T-helper 2 cell treated with Interferon-gamma antibody and Interleukin-4, amounts not matched to agents 5 μg/mL and 100 μg/mL, for 36 hours (primary cell): ENCODE measurements around the gene STK24.

ENCODE experiments used
- DNase-seq: peaks from one replicate; pipeline ENCODE4 v3.0.0; 2021; ENCODE audit warnings: low spot score
- H3K27ac Mint-ChIP-seq: one replicate; pipeline ENCODE4 v1.8.0; 2021; ENCODE audit warnings: mild to moderate bottlenecking, mixed read lengths
- H3K27me3 Mint-ChIP-seq: one replicate; pipeline ENCODE4 v1.8.0; 2021; ENCODE audit warnings: low read depth, mixed read lengths
- H3K36me3 Mint-ChIP-seq: one replicate; pipeline ENCODE4 v1.8.0; 2021; ENCODE audit warnings: low read depth, mixed read lengths
- H3K4me1 Mint-ChIP-seq: one replicate; pipeline ENCODE4 v1.8.0; 2021; ENCODE audit warnings: low read depth, mixed read lengths
- H3K4me3 Mint-ChIP-seq: one replicate; pipeline ENCODE4 v1.8.0; 2022; ENCODE audit warnings: mild to moderate bottlenecking, moderate library complexity, mixed read lengths
- H3K9me3 Mint-ChIP-seq: one replicate; pipeline ENCODE4 v1.8.0; 2021; ENCODE audit warnings: mixed read lengths

STK24 gene

GRCh38 chr13:98500963-98501421, 75.9 kb downstream of the STK24 start:
- Mint-ChIP-seq H3K36me3 (peaks cover 32% of the 10 kb centered on the region), H3K4me3 (no peak overlapping the region), H3K9me3 (no peaks in the 10 kb centered on the region), H3K27ac (no peak overlapping the region), H3K27me3 (no peaks in the 10 kb centered on the region), H3K4me1 (peaks cover 35% of the 10 kb centered on the region)
- DNase-seq, result no peak

GRCh38 chr13:98496966-98497365, 79.9 kb downstream of the STK24 start:
- Mint-ChIP-seq H3K4me1 (peaks cover 11% of the 10 kb centered on the region), H3K27ac (no peak overlapping the region), H3K36me3 (peaks cover 10% of the 10 kb centered on the region), H3K27me3 (no peaks in the 10 kb centered on the region), H3K4me3 (no peak overlapping the region), H3K9me3 (no peaks in the 10 kb centered on the region)
- no peak for DNase-seq

- no peak overlapping the region for H3K4me3 Mint-ChIP-seq
- H3K4me1 Mint-ChIP-seq, result peaks cover 11% of the 10 kb centered on the region
- H3K27me3 Mint-ChIP-seq, result no peaks in the 10 kb centered on the region
- no peak for DNase-seq
- no peaks in the 10 kb centered on the region for H3K9me3 Mint-ChIP-seq
- no peak overlapping the region for H3K27ac Mint-ChIP-seq
- peaks cover 10% of the 10 kb centered on the region for H3K36me3 Mint-ChIP-seq
These were observed 80.5 kb downstream of the STK24 start for GRCh38 chr13:98496479-98496791.

- Mint-ChIP-seq H3K27ac (no peak overlapping the region), H3K27me3 (no peaks in the 10 kb centered on the region), H3K9me3 (no peaks in the 10 kb centered on the region), H3K4me1 (peaks cover 14% of the 10 kb centered on the region), H3K4me3 (no peak overlapping the region), H3K36me3 (peaks cover 10% of the 10 kb centered on the region)
- DNase-seq, result no peak
These were observed 81.1 kb downstream of the STK24 start for GRCh38 chr13:98495627-98496478.

- Mint-ChIP-seq H3K36me3 (peaks cover 11% of the 10 kb centered on the region), H3K4me3 (no peak overlapping the region), H3K27me3 (no peaks in the 10 kb centered on the region), H3K9me3 (no peaks in the 10 kb centered on the region), H3K4me1 (peaks cover 20% of the 10 kb centered on the region), H3K27ac (no peak overlapping the region)
- no peak for DNase-seq
These were observed 82.1 kb downstream of the STK24 start for GRCh38 chr13:98494769-98495168.

GRCh38 chr13:98493042-98493712, 83.7 kb downstream of the STK24 start:
- DNase-seq, result no peak
- Mint-ChIP-seq H3K4me3 (no peak overlapping the region), H3K4me1 (peaks cover 25% of the 10 kb centered on the region), H3K27ac (no peak overlapping the region), H3K9me3 (no peaks in the 10 kb centered on the region), H3K27me3 (no peaks in the 10 kb centered on the region), H3K36me3 (peaks cover 6% of the 10 kb centered on the region)

GRCh38 chr13:98492335-98493041, 84.4 kb downstream of the STK24 start:
- no peak for DNase-seq
- Mint-ChIP-seq H3K27ac (no peak overlapping the region), H3K4me1 (peaks cover 27% of the 10 kb centered on the region), H3K27me3 (no peaks in the 10 kb centered on the region), H3K9me3 (no peaks in the 10 kb centered on the region), H3K4me3 (no peak overlapping the region), H3K36me3 (peaks cover 4% of the 10 kb centered on the region)

- Mint-ChIP-seq H3K4me1 (peaks cover 35% of the 10 kb centered on the region), H3K9me3 (no peaks in the 10 kb centered on the region), H3K27me3 (no peaks in the 10 kb centered on the region), H3K27ac (no peak overlapping the region), H3K4me3 (no peak overlapping the region), H3K36me3 (peaks cover 5% of the 10 kb centered on the region)
- DNase-seq, result no peak
These were observed 86.0 kb downstream of the STK24 start for GRCh38 chr13:98490866-98491265.

- Mint-ChIP-seq H3K9me3 (no peaks in the 10 kb centered on the region), H3K27ac (no peak overlapping the region), H3K4me3 (no peak overlapping the region), H3K4me1 (peaks cover 41% of the 10 kb centered on the region), H3K36me3 (peaks cover 5% of the 10 kb centered on the region), H3K27me3 (no peaks in the 10 kb centered on the region)
- DNase-seq, result no peak
These were observed 86.6 kb downstream of the STK24 start for GRCh38 chr13:98490195-98490836.

GRCh38 chr13:98489446-98490194, 87.3 kb downstream of the STK24 start:
- peaks cover 48% of the 10 kb centered on the region for H3K4me1 Mint-ChIP-seq
- H3K4me3 Mint-ChIP-seq, result no peak overlapping the region
- no peak for DNase-seq
- H3K9me3 Mint-ChIP-seq, result no peaks in the 10 kb centered on the region
- no peaks in the 10 kb centered on the region for H3K27me3 Mint-ChIP-seq
- peaks cover 5% of the 10 kb centered on the region for H3K36me3 Mint-ChIP-seq
- H3K27ac Mint-ChIP-seq, result peak overlapping the region; percentile 9

- H3K27ac Mint-ChIP-seq, result no peak overlapping the region
- no peak for DNase-seq
- H3K36me3 Mint-ChIP-seq, result peaks cover 5% of the 10 kb centered on the region
- H3K27me3 Mint-ChIP-seq, result no peaks in the 10 kb centered on the region
- H3K9me3 Mint-ChIP-seq, result no peaks in the 10 kb centered on the region
- H3K4me1 Mint-ChIP-seq, result peaks cover 53% of the 10 kb centered on the region
- no peak overlapping the region for H3K4me3 Mint-ChIP-seq
These were observed 88.2 kb downstream of the STK24 start for GRCh38 chr13:98488736-98489135.

- no peak for DNase-seq
- H3K4me3 Mint-ChIP-seq, result no peak overlapping the region
- peaks cover 8% of the 10 kb centered on the region for H3K36me3 Mint-ChIP-seq
- peaks cover 61% of the 10 kb centered on the region for H3K4me1 Mint-ChIP-seq
- no peaks in the 10 kb centered on the region for H3K27me3 Mint-ChIP-seq
- H3K27ac Mint-ChIP-seq, result no peak overlapping the region
- H3K9me3 Mint-ChIP-seq, result no peaks in the 10 kb centered on the region
These were observed 89.4 kb downstream of the STK24 start for GRCh38 chr13:98487522-98487921.

- DNase-seq, result no peak
- Mint-ChIP-seq H3K4me3 (no peak overlapping the region), H3K9me3 (no peaks in the 10 kb centered on the region), H3K4me1 (peaks cover 60% of the 10 kb centered on the region), H3K36me3 (peaks cover 8% of the 10 kb centered on the region), H3K27me3 (no peaks in the 10 kb centered on the region), H3K27ac (peak overlapping the region; percentile 50)
These were observed 89.9 kb downstream of the STK24 start for GRCh38 chr13:98487016-98487415.
